HPDE6-E6E7 (cell line): Measurements from ENCODE around the gene DLG4.
"Not testable (repeated sequence)": the region's sequence is repeated elsewhere in the genome, so short reads cannot be mapped to it uniquely, and the experiment has no call there.

Source experiments
- DNase-seq: peaks from one replicate; pipeline ENCODE4 v3.0.0; 2011; ENCODE audit warnings: missing footprints; ENCODE audit errors: extremely low spot score

DLG4 gene

DNA sequence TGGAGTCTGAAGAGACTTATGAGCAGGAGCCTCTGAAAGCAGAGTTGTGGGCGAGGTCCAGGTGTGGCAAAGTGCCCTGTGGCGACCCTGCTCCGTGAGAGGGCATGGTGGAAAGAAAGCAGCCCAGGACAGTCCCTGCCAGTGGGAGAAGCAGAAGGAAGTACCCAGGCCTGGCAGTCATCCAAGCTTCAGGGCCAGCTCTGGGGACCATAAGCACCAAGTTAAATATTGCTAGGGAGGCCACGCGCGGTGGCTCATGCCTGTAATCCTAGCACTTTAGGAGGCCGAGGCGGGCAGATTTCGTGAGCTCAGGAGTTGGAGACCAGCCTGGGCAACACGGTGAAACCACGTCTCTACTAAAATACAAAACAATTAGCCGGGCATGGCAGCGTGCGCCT is 35.5 kb downstream of the DLG4 start:
- no peak for DNase-seq

DNA sequence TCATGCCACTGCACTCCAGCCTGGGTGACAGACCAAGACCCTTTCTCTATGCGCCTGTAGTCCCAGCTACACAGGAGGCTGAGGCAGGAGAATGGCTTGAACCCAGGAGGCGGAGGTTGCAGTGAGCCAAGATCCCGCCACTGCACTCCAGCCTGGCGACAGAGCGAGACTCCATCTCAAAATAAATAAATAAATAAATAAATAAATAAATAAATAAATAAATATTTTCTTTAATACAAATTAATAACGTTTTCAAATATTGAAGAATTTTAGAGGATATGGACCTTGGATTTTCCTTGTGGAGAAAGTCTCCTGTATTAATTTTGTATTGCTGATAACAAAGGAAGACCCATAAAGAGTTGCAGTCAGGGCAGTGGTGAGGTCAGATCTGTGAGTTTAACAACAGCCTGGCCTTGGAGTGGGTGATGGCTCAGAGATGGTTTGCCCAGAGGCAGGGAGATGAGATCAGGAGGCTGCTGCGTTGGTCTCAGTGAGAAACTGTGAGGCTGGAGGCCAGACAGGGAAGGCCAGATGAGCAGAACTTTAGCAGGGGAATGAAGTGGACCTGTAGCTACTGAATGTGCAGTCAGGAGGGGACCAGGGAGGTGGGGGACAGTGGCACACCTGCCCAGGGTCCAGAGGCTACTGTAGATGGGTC is 36.1 kb downstream of the DLG4 start:
- no peak for DNase-seq

DNA sequence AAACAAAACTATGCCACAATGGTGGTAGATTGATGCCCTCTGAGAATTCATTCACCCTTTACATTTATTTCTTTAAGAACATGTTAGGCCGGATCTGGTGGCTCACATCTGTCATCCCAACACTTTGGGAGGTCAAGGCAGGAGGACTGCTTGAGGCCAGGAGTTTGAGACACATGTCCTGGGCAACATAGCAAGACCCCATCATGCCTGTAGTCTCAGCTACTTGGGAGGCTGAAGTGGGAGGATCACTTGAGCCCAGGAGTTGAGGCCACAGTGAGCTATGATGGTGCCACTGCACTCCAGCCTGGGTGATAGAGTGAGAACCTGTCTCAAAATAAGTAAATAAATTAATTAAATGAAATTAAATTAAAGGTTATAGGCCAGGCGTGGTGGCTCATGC is 37.5 kb downstream of the DLG4 start:
- DNase-seq = not testable (repeated sequence)

DNA sequence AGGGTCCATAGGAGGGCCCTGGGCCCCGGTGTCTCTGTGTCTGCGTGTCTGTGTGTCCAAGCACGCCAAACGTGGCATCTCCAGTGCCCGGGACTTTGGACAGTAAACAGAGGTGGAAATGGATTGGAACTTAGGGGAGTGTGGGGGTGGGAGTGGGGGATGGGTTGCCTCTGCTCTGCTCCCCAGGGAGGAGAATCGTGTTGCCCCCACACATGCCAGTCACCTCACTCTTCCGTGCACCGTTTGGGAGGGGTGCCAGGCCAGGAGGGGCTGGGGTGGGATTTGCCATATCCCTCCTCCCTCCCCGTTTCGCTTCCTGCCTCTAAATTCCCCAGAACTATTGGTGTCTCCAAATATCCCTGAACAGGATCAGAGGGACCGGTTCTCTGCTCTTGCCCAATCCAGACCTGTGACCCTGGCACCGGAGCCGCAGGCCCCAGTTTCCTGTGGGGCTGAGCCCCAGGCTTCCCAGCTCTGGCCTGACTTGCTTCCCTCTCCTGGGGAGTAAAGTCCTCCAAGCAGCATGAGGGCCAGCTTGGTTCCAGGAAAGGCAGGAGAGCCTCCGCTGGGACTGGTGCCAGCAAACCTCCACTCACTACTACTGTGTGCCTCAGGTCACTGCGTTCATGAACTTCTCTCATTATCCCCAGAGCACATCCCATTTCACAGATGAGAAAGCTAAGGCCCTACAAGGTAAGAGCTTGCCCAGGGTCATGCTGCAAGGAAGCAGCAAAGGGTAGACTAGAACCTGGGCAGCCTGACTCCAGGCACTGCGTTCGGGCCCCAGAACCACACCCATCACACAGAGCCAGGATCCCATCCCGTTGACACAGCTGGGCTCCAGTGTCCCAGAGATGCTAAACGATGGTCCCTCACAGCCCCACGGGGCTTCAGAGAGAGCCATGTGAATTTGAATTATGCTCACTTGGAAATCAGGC is 40.0 kb downstream of the DLG4 start, which contains the start of gene ASGR1:
TSS of gene ASGR1 (minus strand) at position 54 of the 938 bp plus-strand sequence. CDS start 807 bp downstream, outside the sequence.
- DNase-seq = no peak

DNA sequence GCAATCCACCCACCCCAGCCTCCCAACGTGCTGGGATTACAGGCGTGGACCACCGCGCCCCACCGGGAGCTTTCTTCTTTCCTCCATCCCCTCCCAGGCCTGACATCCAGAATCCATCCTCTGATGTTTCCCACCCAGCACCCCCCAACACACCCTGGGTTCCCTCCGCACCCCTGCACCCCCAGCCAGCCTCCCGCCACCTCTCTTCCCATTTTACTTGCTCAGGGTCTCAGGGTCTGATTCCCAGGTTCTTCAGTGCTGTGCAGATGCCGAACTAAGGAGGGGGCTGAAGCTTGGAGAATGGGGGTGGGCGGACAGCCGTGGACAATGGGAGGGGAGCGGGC is 40.7 kb downstream of the DLG4 start:
- DNase-seq = no peak

DNA sequence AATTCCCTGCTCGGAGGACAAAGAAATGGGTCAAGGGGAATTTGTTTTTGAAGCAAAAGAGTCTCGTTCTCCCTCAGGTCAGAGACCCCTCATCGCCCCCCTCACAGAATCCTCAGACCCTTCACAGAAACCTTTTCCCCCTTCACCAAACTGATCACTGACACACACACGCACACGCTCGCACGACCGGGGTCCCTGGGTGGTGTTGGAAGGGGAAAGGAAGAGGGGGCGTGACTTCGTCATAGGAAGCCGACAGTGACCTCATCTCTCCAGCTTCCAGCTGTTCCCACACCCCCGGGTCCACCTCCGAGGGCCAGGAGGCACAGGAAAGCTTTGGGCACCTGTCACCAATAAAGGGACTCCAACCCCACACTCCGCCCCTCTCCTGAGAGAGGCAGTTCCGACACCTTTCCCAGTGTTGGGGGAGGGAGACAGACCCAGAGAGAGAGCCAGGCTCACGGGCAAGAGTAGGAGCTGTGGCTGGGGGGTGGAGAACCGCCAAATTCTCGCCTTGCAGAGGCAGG is 41.6 kb downstream of the DLG4 start:
- no peak for DNase-seq

DNA sequence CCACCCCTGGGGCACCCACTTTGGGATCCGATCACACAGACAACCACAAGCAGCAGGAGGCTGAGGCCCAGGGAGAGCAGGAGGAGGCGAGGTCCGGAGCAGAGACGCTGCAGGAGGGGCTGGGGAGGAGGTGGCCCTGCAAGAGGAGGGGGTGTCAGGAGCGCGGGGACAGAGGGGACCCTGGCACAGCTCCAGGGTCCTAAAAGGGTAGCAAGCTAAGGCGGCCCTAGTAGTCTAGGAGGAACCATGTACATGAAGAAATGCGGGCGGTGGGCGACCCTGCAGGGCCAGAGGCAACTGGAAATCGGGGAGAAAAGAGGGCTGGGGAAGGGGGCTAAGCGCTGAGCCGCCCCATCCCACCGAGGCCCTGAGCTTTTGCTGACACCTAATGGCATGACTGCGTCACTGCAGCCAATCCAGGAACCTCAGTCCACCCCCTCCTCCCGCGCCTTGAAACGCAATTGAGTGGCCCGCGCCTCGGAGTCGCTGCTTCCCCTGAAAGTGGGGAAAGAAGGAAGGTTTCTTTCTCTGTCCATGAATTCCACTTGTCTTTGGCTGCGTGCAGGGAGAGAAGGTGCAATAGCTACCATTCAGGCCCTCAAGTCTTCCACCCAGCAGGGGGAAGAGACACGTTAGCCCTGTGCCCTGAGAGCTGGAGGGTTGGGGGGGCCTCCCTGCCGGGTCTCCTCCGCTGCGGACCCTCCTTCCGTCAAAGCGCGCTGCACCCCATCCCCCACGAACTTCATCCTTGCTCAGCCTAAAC is 42.3 kb downstream of the DLG4 start:
- peak; percentile 71 for DNase-seq

DNA sequence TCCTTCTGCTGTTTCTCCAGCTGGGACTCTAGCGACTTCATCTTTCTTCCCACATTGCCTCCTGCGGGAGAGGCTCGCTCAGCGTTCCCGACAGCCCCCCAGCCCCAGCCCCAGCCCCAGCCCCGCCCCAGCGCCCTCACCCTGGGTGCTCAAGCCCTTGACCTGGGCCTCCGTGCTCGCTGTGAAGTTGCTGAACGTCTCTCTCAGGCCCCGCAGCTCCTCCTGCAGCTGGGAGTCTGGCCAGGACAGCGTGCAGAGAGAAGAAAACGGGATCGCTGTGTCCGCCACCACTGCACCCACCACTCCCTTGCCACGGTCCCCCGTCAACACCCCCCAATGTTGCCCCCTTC is 42.8 kb downstream of the DLG4 start:
- no peak for DNase-seq

DNA sequence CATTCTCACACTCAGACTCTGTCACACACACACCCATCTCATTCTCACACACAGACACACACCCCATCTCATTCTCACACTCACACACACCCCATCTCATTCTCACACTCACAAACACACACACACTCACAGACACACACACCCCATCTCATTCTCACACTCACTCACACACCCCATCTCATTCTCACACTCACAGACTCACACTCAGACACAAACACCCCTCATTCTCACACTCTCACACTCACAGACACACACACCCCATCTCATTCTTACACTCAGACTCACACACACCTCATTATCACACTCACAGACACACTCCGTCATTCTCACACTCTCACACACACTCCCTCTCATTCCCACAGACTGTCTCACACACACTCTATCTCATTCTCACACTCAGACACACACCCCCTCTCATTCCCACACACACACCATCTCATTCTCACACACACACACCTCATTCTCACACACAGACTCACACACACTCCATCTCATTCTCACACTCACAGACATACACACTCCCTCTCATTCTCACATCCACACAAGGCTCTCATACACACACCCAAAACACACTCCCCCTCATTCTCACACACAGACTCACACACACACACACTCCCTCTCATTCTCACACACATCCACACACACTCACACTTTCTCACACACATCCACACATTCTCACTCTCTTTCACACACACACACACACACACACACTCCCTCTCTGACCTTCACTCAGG is 43.4 kb downstream of the DLG4 start:
- no peak for DNase-seq

DNA sequence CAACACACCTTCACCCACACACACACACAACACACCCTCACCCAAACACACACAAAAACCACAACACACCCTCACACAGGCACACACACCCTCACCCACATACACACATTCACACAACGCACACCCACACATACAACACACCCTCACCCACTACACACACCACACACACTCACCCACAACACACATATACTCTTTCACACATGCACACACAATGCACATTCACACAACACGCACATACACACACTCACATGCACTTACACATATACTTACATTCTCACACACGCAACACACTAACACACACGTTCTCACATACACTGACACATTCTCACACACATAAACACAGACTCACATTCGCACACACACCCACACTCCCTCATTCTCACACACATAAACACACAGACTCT is 44.3 kb downstream of the DLG4 start:
- DNase-seq = no peak

DNA sequence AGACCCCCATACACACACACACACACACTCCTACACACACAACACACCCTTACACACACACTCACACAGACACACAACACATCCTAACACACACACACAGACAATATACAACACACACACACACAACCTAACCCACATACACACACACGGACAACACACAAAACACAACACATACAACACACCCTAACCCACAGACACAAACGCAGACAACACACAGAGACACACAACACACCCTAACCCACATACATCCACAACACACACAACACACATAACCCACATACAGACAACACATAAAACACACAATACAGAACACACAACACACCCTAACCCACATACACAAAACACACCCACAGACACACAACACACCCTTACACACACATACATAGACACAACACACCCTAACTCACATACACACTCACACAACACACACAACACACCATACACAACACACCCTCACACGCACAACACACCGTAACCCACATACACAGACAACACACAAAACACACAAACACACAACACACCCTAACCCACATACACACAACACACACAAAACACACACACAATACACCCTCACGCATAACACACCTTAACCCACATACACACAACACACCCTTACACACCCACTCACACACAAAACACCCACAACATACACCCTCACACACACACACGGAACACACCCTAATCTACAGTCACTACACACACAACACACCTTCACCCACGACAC is 44.9 kb downstream of the DLG4 start:
- DNase-seq = no peak

DNA sequence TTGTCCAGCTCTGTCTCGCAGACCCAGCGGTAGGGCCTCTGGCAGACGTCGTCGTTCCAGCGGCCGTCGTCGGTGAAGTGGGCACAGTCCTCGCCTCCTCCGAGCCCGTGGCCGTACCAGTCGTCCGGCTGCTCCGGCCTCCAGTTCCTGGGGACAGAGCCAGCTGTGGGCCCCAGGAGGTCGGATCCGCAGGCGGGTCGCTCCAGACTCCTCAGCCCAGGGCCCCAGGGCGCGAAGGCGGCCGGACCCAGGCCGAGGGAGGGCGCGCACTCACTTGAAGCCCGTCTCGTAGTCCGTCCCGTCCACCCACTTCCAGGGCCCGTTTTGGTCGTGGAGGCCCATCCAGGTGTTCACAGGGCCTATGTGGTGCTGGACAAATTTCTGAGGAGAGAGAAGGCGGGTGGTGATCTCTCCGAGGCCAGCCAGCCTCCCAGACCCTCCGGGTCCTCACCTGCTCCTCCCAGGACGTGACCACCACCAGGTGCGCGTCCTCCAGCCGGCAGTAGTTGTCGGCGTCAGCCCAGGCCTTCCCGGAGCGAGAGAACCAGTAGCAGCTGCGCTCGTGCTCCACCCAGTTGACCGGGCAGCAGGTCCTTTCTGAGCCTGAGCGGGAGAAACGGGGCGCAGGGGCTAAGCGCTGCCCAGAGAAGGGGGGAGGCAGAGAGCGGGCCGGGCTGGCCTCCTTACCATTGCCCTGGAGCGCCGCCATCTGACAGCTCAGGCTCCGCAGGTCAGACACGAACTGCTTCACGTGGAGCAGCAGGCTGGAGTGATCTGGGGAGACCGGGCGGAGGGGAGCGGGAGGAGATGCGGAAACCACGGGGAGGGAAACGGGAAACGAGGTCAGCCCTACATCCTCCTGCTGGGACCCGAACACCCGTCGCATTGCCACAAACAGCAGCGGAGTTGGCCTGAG is 45.7 kb downstream of the DLG4 start:
- no peak for DNase-seq

DNA sequence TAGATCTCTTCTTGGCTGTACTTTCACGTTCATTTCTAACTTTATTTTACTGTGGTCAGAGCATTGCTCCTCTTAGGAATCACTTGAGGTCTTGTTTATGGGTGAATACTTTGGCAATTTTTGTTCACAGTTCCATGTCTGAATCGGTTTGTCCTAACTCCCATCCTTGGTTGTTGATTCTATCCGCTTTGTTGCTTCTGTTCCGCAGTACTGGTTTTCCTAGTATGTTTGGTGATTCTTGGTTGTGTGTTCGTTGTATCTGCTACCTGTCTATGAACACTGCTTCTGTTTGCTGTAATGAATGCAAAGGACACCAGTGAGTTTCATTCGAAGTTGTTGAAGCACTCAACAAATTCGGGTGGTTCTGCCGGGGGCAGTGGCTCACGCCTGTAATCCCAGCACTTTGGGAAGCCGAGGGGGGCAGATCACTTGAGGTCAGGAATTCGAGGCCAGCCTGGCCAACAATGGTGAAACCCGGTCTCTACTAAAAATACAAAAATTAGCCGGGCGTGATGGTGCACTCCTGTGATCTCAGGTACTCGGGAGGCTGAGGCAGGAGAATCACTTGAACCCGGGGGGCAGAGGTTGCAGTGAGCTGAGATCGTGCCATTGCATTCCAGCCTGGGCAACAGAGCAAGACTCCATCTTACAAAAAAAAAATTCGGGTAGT is 47.0 kb downstream of the DLG4 start:
- DNase-seq = not testable (repeated sequence)

DNA sequence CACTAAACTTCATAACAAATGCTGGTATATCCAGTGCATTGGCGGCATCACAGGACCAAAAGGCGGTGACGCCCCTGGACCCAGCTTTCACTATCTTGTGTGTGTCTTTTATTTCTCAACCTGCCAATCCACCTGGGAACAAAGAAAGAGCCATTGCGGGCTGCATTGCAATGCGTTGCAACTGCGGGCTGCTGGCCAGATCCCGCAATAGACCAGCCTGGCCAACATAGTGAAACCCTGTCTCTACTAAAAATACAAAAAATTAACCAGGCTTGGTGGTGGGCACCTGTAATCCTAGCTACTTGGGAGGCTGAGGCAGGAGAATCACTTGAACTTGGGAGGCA is 50.1 kb downstream of the DLG4 start:
- DNase-seq = not testable (repeated sequence)

DNA sequence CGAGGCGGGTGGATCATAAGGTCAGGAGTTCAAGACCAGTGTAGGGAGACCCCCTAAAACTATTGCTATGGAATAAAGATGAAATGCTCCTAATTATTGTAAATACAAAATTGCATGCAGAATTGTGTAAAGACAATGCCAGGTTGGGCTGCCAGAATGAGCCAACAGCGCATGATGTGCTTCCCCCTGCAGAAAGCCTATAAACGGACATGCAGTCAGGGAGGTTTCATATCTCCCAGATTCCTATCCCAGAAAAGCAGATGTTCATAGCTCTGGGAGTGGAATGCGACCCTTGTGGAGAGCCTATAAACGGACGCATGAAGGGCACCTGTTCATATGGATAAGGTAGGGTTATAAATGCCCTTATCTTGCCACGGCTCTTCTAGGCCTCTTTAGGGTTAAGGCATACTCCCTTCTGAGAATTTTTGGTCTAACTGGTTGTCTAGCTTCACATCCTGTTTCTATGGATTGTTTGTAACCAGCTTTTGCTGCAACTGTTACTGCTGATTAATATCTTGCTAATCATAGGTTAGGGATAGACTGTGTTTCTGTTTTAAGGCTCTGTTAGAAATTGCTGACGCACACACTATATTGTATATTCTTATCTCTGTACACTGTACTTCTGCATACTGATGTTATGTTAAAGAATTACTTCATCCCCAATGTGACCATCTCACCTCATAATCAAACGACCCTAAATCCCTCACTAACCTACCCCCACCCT is 50.6 kb downstream of the DLG4 start:
- not testable (repeated sequence) for DNase-seq

DNA sequence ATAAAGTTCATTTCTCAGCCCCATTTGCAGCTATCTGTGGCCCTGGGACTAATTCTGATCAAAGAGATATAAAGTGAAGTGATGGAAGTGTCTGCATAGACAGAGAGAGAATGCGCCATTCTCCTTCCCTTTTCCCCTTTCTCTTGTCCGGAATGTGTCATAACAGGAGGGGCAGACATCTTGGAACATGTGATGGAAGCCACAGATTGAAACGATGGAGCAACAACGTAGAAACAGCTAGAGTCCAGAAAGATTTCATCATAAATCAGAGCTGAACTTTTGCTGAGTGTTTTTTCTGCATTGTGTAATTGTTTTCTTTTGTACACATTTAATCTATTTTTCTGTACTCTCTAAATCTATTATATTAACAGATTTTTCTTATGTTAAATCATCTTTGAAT is 51.8 kb downstream of the DLG4 start:
- no peak for DNase-seq

DNA sequence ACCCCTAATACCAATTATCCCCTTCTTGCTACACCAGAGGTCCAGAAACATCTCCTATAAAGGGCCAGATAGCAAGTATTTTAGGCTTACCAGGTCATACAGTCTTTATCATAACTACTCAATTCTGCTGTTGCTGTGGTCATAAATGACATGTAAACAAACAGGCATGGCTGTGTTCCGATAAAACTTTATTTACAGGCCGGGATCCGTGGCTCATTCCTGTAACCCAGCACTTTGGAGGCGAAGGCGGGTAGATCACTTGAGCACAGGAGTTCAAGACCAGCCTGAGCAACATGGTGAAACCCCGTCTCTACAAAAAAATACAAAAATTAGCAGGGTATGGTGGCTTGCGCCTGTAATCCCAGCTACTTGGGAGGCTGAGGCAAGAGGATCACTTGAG is 52.8 kb downstream of the DLG4 start:
- DNase-seq = no peak

DNA sequence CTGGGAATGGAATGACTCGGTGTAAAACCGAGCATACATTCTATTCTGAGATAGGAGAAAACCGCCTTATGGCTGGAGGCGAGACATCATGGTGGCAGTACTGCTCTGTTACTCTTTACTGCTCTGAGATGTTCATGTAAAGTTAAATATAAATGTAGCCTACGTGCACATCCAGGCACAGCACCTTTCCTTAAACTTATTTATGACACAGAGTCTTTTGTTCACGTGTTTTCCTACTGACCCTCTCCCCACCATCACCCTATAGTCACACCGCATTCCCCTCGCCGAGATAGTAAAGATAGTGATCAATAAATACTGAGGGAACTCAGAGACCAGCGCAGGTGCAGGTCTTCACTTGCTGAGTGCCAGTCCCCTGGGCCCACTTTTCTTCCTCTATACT is 60.1 kb downstream of the DLG4 start:
- not testable (repeated sequence) for DNase-seq

DNA sequence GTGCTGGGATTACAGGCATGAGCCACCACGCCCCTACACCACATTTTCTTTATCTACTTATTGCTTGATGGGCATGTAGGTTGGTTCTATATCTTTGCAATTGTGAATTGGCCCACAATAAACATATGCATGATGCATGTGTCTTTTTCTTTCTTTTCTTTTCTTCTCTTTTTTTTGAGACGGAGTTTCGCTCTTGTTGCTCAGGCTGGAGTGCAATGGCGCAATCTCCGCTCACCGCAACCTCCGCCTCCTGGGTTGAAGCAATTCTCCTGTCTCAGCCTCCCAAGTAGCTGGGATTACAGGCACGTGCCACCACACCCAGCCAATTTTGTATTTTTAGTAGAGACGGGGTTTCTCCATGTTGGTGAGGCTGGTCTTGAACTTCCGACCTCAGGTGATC is 61.2 kb downstream of the DLG4 start:
- not testable (repeated sequence) for DNase-seq
